ENCODE measurements around the gene RIMBP3C. TPM values are rescaled to one million over a fixed set of nuclear protein-coding genes. Genes with fewer than 3 reads are reported as not detected.
"Not testable (repeated sequence)": the region's sequence is repeated elsewhere in the genome, so short reads cannot be mapped to it uniquely, and the experiment has no call there.

Gene RIMBP3C
- polyA plus RNA-seq (ENCODE audit: insufficient read length in 3 of 3), result under 1 TPM; 0.40 to 0.50 (median 0.40) TPM

- not testable (repeated sequence) for DNase-seq (ENCODE audit: low read depth in 3 of 3, low spot score in 2 of 3)
Observed at GRCh38 chr22:21551361-21551760, at the start of gene RIMBP3C. Gene RIMBP3C, minus strand, starts transcription at chr22:21551461. Its CDS starts 485 bp downstream, at chr22:21550976.

- DNase-seq (ENCODE audit: low read depth in 3 of 3, low spot score in 2 of 3), result no peak
Observed at GRCh38 chr22:21599053-21599893, 48.0 kb upstream of the RIMBP3C start.

DNA sequence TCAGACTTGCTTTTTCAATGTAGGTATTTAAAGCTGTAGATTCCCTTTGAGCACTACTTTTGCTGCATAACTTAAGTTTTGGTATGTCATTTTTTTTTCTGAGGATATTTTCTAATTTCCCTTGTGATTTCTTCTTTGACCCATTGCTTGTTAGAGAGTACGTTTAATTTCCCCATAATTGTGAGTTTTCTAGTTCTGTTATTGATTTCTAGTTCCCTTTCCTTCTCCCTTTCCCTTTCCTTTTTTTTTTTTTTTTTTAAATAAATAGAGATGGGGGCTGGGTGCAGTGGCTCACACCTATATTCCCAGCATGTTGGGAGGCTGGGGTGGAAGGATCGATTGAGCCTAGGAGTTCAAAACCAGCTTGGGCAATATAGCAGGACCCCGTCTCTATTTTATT lies 47.0 kb upstream of the RIMBP3C start:
- DNase-seq (ENCODE audit: low read depth in 3 of 3, low spot score in 2 of 3), result no peak

DNA sequence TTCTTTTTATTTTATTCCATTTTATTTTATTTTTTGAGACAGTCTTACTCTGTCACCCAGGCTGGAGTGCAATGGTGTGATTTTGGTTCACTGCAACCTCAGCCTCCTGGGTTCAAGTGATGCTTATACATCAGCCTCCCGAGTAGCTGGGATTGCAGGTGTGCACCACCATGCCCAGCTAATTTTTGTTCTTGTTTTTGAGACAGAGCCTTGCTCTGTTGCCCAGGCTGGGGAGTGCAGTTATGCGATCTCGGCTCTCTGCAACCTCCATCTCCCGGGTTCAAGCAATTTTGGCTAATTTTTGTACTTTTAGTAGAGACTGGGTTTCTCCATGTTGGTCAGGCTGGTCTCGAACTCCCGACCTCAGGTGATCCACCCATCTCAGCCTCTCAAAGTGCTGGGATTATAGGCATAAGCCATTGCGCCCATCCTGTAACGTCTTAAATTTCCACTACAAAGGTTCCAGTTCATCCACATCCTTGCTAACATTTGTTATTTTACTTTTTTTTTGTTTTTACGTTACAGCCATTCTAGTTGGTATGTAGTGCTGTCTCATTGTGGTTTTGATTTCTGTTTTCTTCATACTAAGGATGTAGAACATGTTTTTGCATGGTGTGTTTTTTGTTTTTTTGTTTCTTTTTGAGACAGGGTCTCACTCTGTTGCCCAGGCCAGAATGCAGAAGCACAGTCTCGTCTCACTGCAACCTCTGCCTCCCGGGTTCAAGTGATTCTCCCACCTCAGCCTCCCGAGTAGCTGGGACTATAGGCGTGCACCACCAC lies 45.3 kb upstream of the RIMBP3C start:
- not testable (repeated sequence) for DNase-seq (ENCODE audit: low read depth in 3 of 3, low spot score in 2 of 3)

DNA sequence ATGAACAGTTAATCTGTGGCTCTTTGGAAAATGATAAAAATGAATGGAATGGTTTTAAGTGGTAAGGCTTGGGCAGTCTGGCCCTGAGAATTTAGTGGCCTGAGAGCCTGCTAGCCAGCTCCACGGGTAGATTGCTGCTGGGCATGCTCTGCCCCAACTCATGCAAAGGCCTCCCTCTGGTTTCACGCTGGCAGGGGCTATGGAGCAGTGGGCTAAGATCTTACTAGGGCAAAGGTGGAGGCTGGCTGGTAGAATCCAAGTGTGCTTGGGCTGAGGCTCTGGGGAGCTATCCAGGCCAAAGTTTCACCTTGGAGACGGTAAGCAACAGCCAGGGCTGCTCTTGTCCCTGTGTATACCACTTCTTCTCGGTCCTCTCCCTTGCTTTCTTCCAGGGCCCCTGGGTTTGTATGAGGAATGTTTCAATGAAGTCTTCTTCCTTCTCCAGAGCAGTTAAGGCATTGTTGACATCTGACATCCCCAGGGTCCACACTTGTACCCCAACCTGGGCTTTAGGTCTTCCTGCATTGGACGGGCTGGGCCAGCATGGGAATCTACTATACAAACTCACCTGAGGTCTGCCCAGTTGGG lies 43.7 kb upstream of the RIMBP3C start:
- DNase-seq (ENCODE audit: low read depth in 3 of 3, low spot score in 2 of 3), result no peak

- no peak for DNase-seq (ENCODE audit: low read depth in 3 of 3, low spot score in 2 of 3)
Observed at GRCh38 chr22:21593406-21594232, 42.4 kb upstream of the RIMBP3C start.

DNA sequence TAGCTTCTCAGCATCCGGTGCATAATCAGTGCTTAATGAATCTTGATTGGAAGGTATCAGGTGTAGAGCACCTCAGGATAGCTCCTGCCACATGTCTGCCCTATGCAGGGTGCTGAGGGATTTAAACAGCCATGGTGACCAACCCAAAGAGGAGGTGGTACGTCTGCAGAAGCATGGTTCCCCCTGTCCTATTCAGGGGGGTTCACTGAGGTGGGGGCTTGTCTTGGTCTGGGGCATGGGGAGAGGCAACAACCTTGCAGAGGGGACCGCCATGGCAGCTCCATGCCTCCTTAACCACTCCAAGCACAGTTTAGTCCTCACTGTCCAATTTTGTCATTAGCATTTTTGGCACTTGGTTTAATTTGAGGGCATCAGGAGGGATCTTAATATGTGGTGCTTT lies 41.2 kb upstream of the RIMBP3C start:
- no peak for DNase-seq (ENCODE audit: low read depth in 3 of 3, low spot score in 2 of 3)

DNA sequence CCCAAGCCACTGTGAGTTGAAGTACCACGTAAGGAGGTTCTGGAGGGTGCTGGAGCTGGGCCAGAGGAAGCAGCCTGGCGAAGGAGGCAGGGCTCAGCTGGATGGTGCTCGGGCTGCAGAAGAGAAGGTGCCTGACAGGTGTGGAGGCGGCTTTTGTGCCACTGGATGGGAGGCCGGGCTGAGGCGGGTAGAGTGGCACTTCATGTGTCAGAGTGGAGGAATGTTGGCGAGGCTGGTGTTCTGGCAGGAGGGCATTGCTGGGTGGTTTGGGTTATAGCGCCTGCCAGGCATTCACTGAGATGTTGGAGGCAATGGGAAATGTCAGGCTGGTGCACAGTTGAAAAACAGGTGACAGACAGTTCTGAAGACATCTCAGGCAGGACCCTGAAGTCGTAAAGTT lies 40.4 kb upstream of the RIMBP3C start:
- DNase-seq (ENCODE audit: low read depth in 3 of 3, low spot score in 2 of 3), result no peak

- DNase-seq (ENCODE audit: low read depth in 3 of 3, low spot score in 2 of 3), result no peak
Observed at GRCh38 chr22:21590809-21591641, 39.8 kb upstream of the RIMBP3C start.

GRCh38 chr22:21589396-21589795 lies 38.1 kb upstream of the RIMBP3C start:
- no peak for DNase-seq (ENCODE audit: low read depth in 3 of 3, low spot score in 2 of 3)

DNA sequence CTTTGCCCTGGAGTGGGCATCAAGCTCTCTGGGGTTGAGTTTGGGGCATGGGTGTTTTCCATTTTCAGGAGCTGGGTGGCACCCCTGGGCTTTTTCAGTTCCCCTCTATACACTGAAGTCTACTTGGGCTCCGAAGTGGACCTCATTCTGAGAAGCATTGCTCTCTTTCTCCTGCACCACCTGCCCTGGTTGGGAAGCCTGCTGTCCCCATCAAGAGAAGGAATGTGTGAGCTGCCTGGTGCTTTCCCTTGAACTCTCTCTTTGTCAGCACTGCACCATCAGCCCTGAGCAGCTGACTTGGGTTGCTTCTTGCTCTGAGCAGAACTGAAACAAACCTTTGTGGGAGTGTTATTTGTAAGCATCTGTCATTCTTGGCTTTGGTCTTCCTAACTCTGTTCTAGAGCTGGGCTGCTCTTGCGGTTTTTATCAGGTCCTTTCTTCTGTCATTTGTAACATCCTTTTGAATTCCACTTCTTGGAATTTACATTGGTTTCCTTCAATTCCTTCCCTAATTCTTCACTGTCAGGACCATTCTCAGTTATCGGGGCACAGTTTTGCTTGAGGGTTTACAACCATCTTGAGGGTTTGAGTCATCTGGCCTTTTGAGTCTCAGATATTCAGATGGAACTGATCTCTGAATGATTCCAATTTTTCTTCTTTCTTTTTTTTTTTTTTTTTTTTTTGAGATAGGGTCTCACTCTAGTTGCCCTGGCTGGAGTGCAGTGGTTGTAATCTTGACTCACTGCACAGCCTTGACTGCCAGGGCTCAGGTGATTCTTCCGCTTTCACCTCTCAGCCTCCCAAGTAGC lies 36.7 kb upstream of the RIMBP3C start:
- no peak for DNase-seq (ENCODE audit: low read depth in 3 of 3, low spot score in 2 of 3)

DNA sequence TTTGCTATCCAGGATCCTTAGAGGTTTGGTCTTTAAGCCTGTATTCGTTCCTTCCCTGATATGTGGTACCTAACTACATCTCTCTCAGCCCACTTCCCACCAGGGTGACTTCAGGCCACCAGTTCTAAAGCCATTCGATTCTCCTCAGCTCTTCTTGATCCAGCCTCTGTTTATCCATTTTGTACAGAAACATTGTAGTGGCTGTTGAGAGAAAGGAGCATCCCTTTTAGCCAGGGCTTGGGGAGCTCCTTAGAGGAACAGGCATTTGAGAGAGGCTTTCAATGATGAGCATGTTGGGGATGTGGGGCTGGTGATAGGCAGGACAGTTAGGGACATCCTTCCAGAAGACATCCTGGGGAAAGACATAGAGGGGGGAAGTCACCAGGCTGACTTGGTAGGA lies 34.1 kb upstream of the RIMBP3C start:
- DNase-seq (ENCODE audit: low read depth in 3 of 3, low spot score in 2 of 3), result no peak

- no peak for DNase-seq (ENCODE audit: low read depth in 3 of 3, low spot score in 2 of 3)
Observed at GRCh38 chr22:21582801-21583740, 31.8 kb upstream of the RIMBP3C start.

GRCh38 chr22:21581009-21581713 lies 29.9 kb upstream of the RIMBP3C start:
- DNase-seq (ENCODE audit: low read depth in 3 of 3, low spot score in 2 of 3), result not testable (repeated sequence)

GRCh38 chr22:21580623-21581007 lies 29.4 kb upstream of the RIMBP3C start:
- not testable (repeated sequence) for DNase-seq (ENCODE audit: low read depth in 3 of 3, low spot score in 2 of 3)

GRCh38 chr22:21579474-21579851 lies 28.2 kb upstream of the RIMBP3C start:
- DNase-seq (ENCODE audit: low read depth in 3 of 3, low spot score in 2 of 3), result no peak

Measured in right renal cortex interstitium (tissue), 3 donors.